Endothelial cell of umbilical vein (primary cell): ENCODE measurements around the gene EVC2.

Experiments
- POLR2A ChIP-seq: IDR thresholded peaks from 2 replicates; pipeline ENCODE4 v1.6.1; 2012; ENCODE audit warnings: low read depth, mild to moderate bottlenecking, control low read depth, low read length
- POLR2AphosphoS5 ChIP-seq: IDR thresholded peaks from 2 replicates; pipeline ENCODE4 v1.6.1; 2012; ENCODE audit warnings: low read depth, mild to moderate bottlenecking, control low read depth, low read length, moderate library complexity; ENCODE audit not compliant: insufficient read depth
- TF ChIP-seq, protein P1 (sequence below), 2 donors: IDR thresholded peaks; 1 replicate in 1 of 2; 2 replicates in 1 of 2; pipeline ENCODE4 v1.5.1; 2011; ENCODE audit warnings: low read length in 2 of 2, mild to moderate bottlenecking in 2 of 2, moderate library complexity in 2 of 2, control low read depth in 1 of 2, inconsistent platforms in 1 of 2, low read depth in 1 of 2; ENCODE audit not compliant: insufficient read depth in 1 of 2; ENCODE audit errors: extremely low read depth in 1 of 2

DNA sequence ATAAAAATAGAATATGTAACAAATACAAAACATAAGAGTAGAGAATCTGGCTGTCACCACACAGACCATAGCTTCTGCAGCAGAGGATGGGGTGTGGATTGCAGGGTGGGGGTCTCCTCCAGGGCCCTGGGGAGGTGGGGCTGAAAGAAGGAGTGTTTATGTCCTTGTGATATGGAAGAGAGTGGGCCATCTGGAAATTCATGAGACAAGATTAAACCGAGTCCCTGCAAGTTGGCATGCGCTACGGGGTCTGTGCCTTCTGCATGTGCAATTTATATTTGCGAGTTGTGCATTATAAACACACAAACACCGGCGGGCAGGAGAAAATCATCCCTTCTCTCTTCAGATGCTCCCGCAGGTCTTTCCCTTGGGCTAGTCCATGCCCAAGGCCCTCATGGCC lies 145.9 kb downstream of the EVC2 start:
- TF ChIP-seq, protein P1, sequence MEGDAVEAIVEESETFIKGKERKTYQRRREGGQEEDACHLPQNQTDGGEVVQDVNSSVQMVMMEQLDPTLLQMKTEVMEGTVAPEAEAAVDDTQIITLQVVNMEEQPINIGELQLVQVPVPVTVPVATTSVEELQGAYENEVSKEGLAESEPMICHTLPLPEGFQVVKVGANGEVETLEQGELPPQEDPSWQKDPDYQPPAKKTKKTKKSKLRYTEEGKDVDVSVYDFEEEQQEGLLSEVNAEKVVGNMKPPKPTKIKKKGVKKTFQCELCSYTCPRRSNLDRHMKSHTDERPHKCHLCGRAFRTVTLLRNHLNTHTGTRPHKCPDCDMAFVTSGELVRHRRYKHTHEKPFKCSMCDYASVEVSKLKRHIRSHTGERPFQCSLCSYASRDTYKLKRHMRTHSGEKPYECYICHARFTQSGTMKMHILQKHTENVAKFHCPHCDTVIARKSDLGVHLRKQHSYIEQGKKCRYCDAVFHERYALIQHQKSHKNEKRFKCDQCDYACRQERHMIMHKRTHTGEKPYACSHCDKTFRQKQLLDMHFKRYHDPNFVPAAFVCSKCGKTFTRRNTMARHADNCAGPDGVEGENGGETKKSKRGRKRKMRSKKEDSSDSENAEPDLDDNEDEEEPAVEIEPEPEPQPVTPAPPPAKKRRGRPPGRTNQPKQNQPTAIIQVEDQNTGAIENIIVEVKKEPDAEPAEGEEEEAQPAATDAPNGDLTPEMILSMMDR (IDR thresholded peaks at IDR 0.05; ENCODE audit: extremely low read depth in 1 of 2, insufficient read depth in 1 of 2, low read depth in 1 of 2, low read length in 2 of 2) = no peak
- TF ChIP-seq POLR2A = no peak
- no peak for TF ChIP-seq POLR2AphosphoS5
